Activated CD4-positive, alpha-beta T cell treated with anti-CD3 and anti-CD28 coated beads, Interleukin-2, Interleukin-4, amounts not matched to agents 100 ng/mL and 50 ng/mL, durations not matched to agents 16 hours and 8 hours (primary cell): ENCODE measurements around the gene DDX1.
A peak's percentile ranks its signal among the peaks of the same experiment; 100 is the strongest.

Experiments
- DNase-seq: peaks from one replicate; pipeline ENCODE4 v3.0.0-alpha.2; 2020; ENCODE audit warnings: low spot score

Gene DDX1

DNA sequence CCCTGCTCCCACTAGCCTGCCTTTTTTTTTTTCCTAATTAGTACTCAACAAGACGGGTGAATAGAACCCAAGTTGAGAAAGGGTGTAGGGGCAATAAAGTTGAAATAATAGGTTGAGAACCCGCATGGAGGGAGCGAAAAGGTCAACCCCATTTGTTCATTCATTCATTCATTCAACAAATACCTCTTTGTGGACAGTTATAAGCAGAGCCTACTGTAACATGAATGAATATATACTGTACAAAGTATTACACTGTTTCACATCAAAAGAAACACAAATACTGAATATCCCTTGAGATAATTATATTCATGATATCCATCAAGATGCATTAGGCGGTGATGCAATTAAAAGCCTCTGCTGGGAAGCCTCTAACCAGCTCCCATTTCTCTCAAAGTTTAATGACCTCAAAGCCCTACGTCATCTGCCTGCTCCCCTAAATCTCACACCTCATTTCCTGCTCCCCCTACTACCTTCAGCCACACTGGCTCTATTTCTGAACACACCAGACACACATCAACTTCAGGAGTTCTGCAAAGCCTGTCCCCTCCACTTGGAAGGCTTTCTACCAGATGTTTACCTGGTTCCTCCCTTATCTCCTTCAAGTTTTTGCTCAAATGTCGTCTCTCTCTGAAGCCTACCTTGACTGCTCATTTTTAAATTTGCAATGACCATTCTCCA is 29.2 kb upstream of the DDX1 start:
- no peak for DNase-seq

DNA sequence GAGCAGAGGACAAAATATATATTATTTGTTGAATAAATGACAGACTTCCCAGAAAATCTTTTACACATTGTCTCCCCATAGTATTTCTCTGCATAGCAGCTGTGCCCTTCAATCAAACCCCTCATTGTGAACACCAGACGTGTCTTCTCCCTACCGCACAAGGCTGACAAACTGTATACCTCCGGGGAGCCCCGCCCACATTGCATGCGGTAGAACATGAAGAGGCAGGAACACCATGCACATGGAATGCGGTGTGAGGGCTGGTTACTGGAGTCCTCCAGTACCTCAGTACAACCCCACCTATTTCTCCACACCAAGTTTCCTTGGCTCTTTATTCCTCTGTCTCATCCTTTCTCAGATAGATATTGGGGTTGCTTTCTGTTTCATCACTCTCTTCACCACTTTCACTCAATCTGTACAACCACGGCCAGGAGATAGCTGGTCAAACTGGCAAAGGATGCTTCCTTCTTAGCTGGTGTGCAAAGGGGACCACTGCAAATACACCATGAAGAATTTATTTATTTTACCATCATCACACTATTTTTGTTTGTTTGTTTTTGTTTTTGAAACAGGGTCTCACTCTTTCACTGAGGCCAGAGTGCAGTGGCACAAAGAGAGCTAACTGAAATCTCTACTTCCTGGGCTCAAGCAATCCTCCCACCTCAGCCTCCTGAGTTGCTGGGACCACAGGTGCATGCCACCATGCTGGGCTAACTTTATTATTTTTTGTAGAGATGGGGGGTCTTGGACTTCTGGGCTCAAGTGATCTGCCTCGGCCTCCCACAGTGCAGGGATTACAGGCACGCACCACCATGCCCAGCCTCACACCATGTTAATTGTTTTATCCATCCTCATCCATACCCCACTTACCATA is 28.2 kb upstream of the DDX1 start:
- no peak for DNase-seq

DNA sequence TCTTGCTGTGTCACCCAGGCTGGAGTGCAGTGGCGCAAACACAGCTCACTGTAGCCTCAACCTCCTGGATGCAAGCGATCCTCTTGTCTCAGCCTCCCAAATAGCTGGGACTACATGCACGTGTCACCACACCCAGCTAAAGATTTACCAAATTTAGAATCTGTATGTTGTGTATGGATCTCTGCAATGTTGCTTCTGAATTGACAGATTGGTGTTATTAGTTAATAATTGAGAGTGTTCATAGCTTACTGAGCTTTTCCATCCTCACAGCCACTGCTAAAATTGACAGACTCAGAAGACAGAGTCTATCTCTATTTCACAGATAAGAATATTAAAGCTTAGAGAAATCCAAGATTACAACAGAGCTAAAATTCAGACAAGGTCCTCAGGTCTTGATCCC is 26.3 kb upstream of the DDX1 start:
- DNase-seq = no peak

DNA sequence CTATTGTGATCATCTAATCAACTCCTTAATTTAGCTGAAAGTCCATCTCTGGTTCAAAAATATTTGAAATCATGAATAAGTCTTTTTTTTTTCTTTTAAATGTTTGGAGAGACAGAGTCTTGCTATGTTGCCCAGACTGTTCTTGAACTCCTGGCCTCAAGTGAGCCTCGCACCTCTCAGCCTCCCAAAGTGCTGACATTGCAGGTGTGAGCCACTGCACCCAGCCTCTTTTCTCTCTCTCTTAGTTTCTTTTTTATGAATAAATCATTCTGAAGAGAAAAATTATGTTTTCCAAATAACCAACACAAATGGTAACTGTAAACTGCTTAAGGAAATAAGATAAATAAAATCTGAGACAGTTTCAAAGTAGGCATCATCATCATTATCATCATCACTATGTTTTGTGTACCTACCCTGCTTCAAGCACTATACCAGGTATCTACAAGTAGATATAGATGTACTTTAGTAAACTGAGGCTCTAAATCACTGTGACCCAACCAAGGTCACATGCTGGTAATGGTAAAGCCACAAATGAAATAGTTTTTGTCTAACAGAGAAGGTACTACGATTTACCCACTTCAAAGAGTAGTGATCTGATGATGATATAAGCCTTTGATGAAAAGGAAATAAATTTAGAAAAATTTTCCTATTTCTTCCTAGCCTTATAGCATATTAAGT is 25.5 kb upstream of the DDX1 start:
- no peak for DNase-seq

DNA sequence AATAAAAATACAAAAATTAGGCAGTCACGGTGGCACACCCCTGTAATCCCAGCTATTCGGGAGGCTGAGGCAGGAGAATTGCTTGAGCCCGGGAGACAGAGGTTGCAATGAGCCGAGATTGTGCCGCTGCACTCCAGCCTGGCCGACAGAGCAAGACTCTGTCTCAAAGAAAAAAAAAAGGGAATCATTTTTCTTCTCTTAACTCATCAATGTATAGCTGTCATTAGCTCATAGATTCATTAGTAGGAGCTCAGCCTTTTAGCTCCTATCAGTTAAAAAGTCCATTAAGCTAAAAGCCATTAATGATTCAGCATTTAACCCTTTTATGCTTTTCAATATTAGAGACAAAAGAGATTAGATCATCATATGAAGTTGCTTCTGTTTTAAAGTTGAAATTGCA is 24.8 kb upstream of the DDX1 start:
- no peak for DNase-seq

DNA sequence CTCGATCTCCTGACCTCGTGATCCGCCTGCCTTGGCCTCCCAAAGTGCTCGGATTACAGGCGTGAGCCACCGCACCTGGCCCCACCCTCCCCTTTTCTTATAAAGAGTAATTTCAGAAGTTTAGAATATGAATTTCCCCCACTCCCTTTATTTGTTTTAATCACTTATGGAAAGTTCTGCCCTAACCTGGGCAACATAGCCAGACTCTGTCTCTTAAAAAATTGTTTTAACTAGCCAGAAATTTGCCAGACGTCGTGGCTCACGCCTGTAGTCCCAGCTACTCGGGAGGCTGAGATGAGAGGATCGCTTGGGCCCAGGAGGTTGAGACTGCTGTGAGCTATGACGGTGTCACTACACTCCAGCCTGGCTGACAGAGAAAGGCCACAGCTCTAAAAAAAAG is 22.8 kb upstream of the DDX1 start:
- DNase-seq = no peak

DNA sequence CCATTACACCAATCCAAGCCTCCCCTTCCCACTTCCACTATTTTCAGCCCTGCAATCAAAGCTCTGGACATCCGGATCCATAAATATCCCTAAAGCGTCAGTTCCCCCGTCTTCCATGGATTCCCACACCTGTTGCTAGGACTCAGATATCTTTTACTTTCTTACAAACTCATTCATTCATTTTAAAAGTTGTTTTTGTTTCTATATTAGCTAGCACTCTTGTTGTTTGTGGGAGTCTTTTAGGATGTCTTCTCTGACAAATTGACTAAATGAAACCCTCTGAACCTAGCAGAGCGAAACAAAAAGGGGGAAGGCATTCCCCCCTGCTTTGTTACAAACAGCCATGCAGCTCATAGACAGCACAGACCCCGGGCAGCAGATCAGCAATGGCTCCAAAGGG is 21.6 kb upstream of the DDX1 start:
- no peak for DNase-seq

DNA sequence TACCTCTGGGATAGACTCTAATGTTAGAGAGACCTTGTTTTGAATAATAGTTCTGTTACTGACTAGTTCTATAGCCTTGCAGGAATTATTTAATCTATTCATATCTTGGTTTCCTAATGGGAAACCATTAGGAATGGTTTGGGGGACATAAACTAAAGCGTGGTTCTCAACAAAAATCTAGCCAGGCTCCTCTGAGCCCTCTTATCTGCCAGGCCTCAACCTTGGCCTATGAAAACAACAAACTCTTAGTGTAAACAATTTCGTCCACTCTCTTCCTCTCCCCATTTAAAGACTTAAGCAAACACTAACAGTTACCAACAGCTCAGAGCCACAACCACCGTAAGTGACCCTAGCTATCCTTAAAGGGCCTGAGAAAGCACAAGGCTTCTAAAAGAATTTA is 19.9 kb upstream of the DDX1 start:
- DNase-seq = no peak

DNA sequence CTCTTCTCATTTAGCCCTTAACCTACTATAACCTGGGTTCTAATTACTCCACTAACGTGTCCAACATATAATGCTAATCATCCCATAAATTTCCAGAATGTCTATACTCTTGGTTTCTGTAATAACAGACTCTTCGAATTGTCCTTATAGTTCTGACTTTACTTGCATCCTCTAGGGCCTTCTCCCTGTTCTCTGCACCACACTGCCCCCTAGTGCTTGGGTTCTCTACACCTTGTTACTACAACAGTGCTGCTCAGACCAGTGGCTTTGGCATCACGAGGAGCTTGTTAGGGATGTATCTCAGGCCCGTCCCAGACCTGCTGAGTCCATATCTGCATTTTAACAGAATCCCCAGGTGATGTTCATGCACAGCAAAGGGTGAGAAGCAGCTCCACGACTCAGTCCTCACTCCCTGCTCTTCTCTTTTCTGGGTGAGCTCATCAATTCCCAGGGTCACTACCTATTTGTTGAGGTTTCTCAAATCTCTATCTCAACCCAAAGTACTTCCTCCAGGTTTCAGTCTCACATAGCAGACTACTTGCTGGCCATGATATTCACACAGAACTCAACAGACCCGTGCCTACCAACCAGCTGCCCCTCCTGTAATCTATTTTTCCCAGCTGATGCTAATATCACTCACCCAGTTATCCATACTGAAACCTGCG is 14.5 kb upstream of the DDX1 start:
- DNase-seq = peak; percentile 91

DNA sequence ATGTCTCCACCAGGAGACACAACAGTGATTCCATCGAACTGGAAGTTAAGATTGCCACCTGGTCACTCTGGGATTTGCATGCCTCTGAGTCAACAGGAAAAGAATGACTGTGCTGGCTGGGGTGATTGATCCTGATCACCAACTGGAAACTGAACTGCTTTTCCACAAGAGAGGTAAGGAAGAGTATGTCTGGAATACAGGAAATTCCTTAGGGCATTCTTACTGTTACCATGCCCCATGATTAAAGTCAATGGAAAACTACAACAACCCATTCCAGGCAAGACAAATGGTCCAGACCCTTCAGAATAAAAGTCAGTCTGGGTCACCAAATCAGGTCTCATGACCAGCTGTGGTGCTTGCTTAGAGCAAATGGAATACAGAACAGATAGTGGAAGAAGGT is 12.0 kb upstream of the DDX1 start:
- no peak for DNase-seq

DNA sequence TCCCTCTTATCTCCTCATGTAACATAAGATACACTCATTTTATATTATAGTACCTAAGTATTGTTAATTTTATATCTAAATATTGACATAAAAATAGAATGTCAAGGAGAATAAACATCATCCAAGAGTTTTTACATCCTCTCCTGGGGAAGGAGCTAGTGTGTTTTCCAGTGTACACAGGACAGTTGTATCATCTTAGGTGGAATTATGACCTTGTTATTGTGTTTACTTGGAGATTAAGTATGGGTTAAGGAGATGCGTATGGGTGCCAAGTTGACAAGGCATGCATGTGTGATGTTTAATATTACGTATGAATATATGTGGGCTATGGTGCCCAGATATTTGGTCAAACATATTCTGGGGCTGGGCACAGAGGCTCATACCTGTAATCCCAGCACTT is 11.2 kb upstream of the DDX1 start:
- DNase-seq = no peak

DNA sequence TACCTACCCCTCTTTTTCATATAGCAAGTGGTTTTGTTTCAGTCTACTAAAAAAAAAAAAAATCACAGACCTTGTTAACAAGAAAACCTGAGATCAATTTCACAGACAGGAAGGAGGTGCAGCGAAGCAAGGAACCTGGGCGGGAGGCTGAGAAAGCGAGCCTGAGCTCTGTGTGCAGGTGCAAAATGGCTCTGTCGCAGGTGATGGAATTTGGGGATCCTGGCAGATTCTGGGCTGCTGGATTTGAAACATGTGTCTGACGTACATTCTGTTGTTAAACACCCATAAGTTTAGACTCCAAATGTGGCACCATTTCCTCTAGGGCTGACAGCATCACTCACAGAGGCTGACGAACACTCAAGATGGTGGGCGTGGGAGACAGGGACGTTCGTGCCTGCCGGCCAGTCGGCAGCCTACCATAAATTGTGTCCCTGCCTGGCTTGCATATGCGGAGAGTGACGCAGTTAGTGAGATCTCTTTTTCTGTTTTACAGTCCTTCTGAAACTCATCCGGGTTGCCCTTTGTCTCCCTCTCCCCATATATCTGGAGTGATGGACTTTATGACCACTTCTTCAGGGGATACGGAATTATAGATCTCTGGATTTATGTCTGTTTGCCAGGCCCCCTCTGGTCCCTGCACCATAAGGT is 8.8 kb upstream of the DDX1 start:
- no peak for DNase-seq

DNA sequence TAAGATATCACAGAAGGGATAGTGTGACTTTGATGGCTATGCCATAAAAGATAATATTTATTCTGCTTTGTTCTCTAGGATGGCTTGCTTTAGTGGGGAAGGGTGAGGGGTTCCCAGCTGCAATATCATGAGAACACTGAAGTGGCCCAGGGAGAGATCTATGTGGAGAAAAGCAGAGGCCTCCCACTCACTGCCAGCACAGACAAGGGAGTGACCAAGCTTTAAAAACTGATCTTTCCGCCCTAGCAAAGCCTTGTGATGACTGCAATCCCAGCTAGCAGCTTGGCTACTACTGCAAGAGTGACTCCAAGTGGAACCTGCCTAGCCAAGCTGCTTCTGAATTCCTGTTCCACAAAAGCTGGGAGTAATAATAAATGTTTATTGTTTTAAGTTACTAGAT is 7.8 kb upstream of the DDX1 start:
- DNase-seq = no peak

DNA sequence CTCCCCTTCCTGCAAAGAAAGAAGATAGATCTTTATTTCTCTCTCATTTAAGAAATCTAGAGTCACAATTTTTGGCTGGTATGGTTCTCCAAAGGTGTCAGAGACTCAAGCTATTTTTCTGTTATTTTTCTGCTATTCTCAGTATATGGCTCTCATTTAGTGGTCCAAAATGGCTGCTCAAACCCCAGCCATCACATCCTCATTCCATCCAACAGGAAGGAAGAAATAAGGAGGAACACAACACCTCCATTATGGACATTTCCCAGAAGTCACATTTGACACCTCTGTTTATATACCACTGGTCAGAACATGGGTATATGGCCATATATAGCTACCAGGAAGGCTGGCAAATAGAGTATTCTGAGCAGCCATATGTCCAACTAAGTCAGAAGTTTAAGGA is 7.4 kb upstream of the DDX1 start:
- DNase-seq = no peak

DNA sequence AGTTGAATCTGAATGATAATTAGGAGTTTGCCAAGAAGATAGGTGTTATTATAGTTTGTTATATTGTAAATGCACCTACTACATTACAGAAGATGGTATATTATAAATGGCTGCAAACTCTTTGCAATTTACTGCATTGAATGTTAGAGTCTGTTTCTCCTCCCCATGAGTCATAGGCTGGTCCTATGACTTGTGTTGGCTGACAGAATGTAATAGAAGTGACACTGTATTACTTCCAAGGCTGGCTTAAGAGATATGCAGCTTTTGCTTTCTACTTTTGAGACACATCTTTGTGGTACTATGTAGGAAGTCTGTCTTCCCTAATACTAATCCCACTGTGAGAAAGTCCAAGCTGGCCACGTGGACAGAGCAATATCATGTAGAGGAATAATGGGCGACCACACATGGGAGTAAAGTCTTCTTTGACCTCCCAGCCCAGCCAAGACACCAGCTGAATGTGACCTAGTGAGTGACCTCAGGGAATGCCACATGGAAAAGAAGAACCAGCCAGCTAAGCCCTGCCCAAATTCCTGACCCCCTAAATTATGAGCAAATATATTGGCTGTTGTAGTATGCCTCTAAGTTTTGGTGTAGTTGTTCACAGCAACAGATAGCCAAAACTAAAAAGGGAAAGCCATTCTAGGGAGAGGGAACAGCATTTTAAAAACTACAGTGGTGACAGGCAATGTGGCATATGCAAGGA is 6.8 kb upstream of the DDX1 start:
- DNase-seq = no peak

DNA sequence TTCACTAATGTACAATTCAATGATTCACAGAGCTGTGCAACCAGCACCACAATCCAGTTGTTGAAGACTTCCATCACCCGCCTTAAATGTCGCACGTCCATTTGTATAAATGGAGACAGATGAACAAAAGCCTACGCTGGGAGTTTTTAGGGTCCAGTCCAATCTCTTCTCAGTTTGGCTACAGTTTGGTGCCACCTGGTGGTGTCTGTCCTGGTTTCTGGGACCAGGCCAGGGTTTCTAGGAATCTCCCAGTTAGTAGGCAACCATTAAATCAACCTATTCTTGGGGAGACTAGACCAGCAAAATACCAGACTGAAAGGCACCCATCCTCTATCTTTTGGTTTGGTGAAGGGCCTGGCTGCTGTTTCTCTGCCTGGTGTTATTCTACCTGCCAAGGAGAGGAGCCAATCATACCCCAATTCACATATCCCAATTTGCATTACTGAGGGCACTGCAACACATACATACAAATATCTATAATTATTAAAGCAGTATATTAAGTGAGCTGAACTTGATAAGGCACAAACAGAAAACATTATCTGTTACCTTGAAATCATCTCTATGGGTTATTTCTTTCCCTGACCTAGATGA is 3.2 kb upstream of the DDX1 start:
- peak; percentile 33 for DNase-seq

DNA sequence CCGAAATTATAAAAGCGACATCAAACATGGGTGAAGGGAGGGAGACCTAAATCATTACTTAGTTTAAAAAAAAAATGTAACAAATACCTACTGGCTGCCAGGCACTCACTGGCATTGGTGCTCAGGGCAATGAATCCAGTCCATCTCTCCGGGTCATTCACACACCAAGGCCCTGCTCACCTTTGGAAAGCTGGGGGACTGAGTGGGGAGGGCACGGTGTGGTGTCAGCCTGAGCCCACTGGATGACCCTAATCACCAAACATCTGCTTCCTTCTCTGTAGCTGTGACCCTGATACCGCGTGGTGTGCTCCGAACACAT is 336 bp upstream of the DDX1 start:
- DNase-seq = no peak

DNA sequence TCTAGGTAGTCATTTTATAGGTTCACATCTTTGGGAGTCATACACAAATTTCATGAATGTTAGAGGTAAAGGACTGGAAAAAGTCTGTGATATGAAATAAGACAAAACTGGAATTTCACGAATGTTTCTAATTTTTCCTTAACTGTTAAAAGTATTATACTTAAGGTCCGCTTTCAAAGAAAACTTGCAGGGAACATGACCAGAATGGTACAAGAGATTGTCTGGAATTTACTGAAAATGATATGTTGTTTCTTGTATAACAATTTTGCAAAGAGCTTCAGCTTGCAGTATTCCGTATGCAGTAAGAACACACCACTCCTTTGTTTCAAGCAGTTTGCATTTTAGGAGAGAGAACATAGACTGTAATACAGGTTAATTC is 1.6 kb downstream of the DDX1 start:
- no peak for DNase-seq

DNA sequence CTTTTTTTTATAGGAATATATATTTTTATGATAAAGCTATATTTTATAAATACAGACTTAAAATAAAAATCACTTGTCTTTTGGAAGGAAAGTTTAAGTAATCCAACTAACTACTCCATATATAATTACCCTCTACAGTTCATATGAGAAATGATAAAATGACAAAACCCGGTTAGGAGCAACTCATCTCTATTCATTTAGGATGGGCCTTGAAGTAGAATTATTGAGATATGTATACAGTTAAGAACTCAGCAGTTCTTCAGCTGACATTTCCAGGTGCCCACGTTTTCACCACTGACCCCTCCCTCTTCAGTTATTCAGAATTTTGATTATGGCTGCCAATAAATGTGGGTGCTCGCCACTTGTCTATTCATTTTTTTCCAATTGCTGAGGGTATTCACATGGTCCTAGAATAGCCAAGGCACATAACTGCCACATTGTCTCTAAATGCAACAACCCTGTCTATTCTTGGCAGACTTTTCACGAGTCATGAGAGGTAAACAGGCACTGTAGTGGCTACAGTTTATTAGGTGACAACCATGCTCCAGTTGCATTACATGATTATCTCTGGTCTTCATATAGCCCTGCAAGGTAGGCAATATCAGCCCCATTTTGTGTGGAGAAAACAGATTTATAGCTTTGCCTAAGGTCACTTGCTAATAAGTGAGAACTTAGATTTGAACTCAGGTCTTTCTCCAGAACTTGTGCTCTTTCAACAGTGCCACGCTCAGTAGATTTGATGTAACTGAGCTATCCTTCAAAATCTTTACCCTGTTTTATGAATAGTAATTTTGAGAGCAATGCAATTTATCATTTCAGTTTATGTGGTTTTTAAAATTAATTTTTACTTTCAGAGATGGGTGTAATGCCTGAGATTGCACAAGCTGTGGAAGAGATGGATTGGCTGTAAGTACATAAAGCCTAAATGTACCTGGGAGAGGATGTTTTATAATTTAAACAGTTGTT is 2.9 kb downstream of the DDX1 start:
- no peak for DNase-seq

DNA sequence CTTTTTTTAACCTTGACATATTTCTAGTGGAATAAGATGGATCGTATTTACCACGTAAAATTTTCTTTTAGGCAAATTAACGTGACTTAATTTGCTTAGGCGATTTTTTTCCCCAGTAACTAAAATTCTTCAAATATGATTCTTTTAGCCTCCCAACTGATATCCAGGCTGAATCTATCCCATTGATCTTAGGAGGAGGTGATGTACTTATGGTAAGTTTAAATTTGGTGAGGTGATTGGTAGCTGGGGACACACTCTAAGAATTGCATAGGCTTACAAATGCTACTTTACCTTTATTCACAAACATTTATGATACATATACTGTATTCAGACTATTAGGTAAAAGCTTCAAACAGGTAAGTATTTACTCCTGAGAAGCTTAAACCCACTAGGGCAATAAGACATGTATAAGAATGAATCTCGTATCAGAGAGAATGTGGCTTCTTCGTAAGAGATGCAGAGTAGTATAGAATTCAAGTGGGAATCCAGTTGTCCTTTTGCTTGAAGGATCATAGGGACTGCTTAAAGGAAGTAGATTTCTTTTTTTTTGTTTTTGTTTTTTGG is 3.8 kb downstream of the DDX1 start:
- no peak for DNase-seq
